GM18526 (cell line): Measurements from ENCODE around the gene MYLK.

ENCODE experiments used
- POLR2A ChIP-seq: IDR thresholded peaks from 3 replicates; pipeline ENCODE4 v1.6.1; 2011; ENCODE audit not compliant: insufficient read length; ENCODE audit errors: extremely low read depth

The MYLK gene

DNA sequence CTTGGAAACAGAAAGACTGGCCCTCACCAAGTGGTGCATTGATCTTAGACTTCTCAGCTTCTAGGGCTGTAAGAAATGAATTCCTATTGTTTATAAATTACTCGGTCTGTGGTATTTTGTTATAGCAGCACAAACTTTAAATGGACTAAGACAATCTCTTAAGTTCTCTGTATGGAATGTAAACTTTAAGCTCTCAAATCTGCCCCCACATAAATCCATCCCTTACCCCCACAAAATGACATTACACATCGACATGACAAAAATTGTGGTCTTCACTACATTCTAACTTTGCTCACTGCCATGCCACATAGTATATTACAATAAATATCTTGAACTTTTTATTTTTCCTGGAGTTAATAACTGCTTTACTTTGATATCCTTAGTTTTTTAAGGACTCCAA is 121.3 kb downstream of the MYLK start:
- TF ChIP-seq POLR2A, result no peak

- no peak for TF ChIP-seq POLR2A
Measured at GRCh38 chr3:123760817-123761216, 123.3 kb downstream of the MYLK start.

DNA sequence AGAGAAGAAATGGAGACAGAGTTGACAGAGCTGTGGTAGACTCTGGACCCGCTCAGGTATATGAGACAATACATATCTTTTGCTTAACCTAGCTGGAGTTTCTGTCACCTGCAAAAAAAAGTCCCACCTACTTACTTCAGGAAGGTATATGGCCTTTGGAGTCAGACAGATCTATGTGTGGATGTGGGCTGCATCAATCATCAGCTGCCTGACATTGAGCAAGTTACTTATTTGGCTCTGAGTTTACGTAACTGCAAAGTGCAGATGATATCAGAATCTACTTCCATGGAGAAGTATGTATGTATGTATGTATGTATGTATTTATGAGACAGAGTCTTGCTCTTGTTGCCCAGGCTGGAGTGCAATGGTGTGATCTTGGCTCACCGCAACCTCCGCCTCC is 124.3 kb downstream of the MYLK start:
- TF ChIP-seq POLR2A, result no peak

DNA sequence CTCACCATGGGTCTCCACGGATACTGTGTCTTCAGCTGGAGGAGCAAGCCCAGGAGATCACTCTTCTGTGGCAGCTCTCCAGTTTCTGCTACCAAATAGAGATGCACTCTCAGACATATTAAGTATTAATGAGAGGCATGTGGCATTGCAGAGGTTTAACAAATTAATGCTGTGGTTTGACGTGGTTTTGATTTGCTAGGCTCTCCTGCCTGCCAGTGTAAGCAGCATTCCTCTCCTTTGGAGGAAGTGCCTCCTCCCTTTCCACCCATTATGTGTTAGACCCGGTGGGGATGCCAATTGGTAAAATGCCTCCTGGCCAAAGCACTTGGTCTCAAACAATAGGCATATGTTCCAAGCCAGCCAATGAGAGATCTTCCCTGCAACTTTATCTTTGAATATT is 124.8 kb downstream of the MYLK start:
- TF ChIP-seq POLR2A, result no peak

DNA sequence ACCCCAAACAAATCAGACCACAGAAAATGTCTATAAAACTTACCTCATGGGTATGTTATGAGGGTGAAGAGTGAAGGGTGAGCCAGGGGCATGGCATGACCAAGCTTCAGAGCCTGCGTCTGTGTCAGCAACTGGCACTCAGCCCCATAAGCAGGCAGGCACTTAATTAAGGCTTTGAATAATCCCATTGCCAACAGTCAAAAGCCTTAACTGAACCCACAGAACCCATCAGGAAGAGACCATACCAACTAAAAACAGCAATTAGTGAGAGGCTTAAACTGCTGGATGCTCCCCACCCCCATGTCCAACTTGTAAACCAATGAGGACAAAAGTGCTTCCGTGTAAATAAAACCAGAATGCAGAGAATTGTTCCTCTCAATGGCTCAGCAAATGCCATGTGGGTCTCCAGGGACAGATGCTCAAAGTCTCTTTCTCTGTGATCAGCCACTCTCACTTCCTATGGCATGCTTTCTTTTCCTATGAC is 126.0 kb downstream of the MYLK start:
- TF ChIP-seq POLR2A, result no peak

DNA sequence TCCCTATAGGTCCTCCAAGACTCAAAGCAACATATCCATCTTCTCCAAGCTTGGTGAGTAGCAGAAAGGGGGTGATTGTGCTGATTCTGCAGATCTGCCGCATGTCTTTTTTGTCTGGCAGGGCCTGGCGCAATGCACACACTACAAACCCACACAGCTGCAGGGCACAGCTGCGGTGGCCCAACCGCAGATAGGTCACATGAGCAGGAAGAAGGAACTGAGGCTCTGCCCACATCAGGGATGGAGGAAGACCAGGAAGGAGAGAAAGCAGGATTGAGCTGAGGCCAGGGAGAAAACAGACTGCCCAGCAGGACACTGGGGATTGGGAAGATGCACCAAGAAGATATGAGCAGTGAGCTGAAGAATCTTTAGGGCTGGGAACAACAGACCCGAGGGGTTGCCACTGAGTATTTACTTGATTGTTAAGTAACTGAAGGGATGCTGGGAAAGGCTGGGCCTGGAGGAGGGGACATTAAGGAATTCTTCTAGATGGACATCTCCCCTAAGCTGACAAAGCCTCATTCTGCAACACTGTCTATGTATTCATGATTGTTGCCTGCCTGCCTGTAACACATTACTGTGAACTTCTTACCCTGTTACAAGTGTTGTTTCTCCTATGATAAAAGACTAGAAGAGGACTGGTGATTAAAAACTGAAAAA is 126.7 kb downstream of the MYLK start:
- TF ChIP-seq POLR2A, result no peak

GRCh38 chr3:123755501-123755900 is 128.6 kb downstream of the MYLK start:
- no peak for TF ChIP-seq POLR2A

- TF ChIP-seq POLR2A, result no peak
Measured at GRCh38 chr3:123755085-123755484, 129.0 kb downstream of the MYLK start.

- TF ChIP-seq POLR2A, result no peak
Measured at GRCh38 chr3:123753286-123753685, 130.8 kb downstream of the MYLK start.

- TF ChIP-seq POLR2A, result no peak
Measured at GRCh38 chr3:123752228-123752627, 131.9 kb downstream of the MYLK start.

DNA sequence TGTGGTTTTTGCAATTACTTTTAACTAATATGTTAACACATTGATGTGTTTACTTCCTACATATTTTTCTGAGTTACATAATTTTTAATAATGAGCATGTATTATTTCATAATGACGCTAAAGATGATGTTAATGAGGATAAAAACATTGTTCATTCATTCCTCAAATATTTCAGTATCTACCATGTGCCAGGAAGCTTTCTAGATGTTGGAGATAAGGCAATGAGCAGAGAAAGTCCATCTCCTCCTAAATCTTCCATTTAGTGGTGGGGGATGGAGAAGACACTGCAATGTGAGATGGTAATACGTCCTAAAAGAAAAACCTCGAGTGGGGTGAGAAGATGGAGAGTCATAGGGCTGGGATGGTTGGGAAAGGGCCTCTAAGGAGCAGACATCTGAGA is 132.7 kb downstream of the MYLK start:
- no peak for TF ChIP-seq POLR2A

GRCh38 chr3:123750659-123751420 is 133.3 kb downstream of the MYLK start:
- no peak for TF ChIP-seq POLR2A

DNA sequence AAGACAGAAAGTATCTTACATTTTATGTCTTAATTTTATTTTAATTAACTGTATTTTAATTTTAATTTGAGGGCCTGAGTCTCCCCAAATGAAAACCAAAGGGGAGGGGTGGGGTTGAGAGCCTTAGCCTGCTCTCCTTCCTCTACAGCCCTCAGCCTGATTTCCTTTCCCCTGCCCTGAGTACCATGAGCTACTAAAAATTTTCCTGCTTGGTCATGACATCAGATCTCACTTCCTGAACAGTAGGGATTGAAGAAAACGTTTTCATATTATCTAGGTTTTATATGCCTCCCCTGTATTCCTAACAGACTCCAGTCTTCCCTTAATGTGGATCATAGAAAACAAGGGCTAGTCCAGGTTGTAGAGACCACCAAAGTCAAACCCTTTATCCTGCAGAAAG is 133.9 kb downstream of the MYLK start:
- no peak for TF ChIP-seq POLR2A

- no peak for TF ChIP-seq POLR2A
Measured at GRCh38 chr3:123749711-123750110, 134.4 kb downstream of the MYLK start.

DNA sequence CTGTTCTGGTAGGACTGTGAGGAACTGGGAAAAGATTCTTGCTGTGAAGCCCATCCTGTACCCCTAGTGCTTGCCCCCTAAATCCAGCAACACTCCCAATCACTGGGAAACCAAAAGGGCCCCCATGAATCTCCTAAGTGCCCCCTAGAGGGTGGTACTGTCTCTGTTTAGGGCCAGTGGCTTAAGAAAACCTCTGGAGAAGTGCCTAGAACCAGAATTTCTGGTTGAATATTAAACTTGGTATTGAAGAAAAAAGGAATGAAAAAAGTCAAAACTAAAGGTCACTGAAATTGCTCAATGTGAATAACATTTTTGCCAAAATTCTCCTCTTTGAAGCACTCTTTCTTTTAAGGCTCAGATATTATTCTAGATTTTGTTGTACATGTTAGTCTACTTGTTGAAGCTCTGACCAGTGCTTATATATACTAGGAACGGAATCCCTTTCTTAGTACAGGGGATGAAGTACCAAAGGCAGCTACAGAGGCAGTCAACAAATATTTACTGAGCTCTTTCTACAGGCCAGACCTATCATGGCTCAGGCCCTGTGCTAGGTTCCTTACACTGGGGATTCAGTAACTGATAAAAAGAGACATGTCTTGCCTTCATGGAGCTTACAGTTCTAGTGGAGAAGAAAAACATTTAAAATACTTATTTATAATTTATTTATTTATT is 138.8 kb downstream of the MYLK start:
- no peak for TF ChIP-seq POLR2A

DNA sequence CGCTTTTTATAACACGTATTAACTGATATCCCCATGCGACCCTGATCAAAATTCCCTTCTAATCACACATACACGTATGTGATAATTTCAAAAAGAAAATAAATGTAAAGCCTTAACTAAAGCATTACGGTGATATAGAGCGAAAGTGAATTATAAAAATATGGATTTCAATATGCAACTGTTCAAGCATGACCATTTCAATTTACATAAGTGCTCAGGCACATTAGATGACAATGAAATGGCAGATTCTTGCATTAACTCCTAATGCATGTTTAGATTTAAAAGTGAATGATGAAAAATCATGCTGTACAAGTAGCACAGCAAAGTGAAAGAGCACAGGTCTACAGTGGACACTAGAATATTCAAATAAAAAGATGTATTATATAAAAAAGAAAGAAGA is 140.1 kb downstream of the MYLK start:
- TF ChIP-seq POLR2A, result no peak
